OCI-LY7 (cell line): ENCODE measurements around the gene DGKD. TPM values are rescaled to one million over a fixed set of nuclear protein-coding genes. Genes with fewer than 3 reads are reported as not detected.

Experiments
- BruUV-seq: library from RNA; stranded (reverse); fragments of 400-500 nt; replicated peaks from 2 replicates; lab custom pipeline; 2021; lab: Mats Ljungman, UMichigan
- CTCF ChIA-PET: fragments of 300-600 bp; sonication (Branson Sonifier 250); formaldehyde crosslinking; loops from one replicate; lab custom pipeline; 2022; ENCODE audit warnings: antibody characterized with exemption; ENCODE audit not compliant: unreplicated experiment; lab: Charles Lee
- POLR2A ChIA-PET: fragments of 300-600 bp; sonication (Branson Sonifier 250); formaldehyde crosslinking; loops from one replicate; lab custom pipeline; 2022; ENCODE audit warnings: antibody characterized with exemption; lab: Charles Lee
- DNase-seq: peaks from one replicate; pipeline ENCODE4 v3.0.0-alpha.2; 2015; ENCODE audit warnings: low spot score
- H2AFZ ChIP-seq: fragments of 200-600 bp; sonication (generic), shearing (Covaris generic); 2 replicates; pipeline ENCODE4 v1.6.1; 2014; ENCODE audit warnings: mild to moderate bottlenecking, antibody characterized with exemption, low read length, moderate library complexity
- H3K27ac ChIP-seq: fragments of 200-600 bp; sonication (generic); 2 replicates; pipeline ENCODE4 v1.5.1; 2014; ENCODE audit warnings: mixed run types, low read depth, mild to moderate bottlenecking, moderate library complexity, low read length, inconsistent platforms; ENCODE audit not compliant: poor library complexity, severe bottlenecking
- H3K36me3 ChIP-seq: fragments of 200-600 bp; sonication (generic); 2 replicates; pipeline ENCODE4 v1.6.1; 2014; ENCODE audit warnings: mild to moderate bottlenecking, antibody characterized with exemption, low read length, moderate library complexity, mixed read lengths; ENCODE audit not compliant: insufficient read depth
- H3K4me1 ChIP-seq: fragments of 200-600 bp; sonication (generic); 2 replicates; pipeline ENCODE4 v1.5.1; 2014; ENCODE audit warnings: mild to moderate bottlenecking, low read length; ENCODE audit not compliant: insufficient read depth, poor library complexity, severe bottlenecking
- H3K4me2 ChIP-seq: fragments of 200-600 bp; sonication (generic); 2 replicates; pipeline ENCODE4 v1.6.1; 2014; ENCODE audit warnings: mild to moderate bottlenecking, low read length
- H3K4me3 ChIP-seq: fragments of 200-600 bp; sonication (generic); 2 replicates; pipeline ENCODE4 v1.5.1; 2014; ENCODE audit warnings: mild to moderate bottlenecking, low read depth, low read length; ENCODE audit not compliant: poor library complexity, severe bottlenecking
- H3K79me2 ChIP-seq: fragments of 200-600 bp; sonication (generic); 2 replicates; pipeline ENCODE4 v1.6.1; 2016; ENCODE audit warnings: low read depth, mild to moderate bottlenecking, low read length, moderate library complexity, mixed read lengths; ENCODE audit not compliant: insufficient read depth
- H3K9me2 ChIP-seq: fragments of 200-600 bp; sonication (generic); 2 replicates; pipeline ENCODE4 v1.6.1; 2016; ENCODE audit warnings: mild to moderate bottlenecking, low read length, mixed read lengths; ENCODE audit not compliant: insufficient read depth
- H3K9me3 ChIP-seq: fragments of 200-600 bp; sonication (generic); 2 replicates; pipeline ENCODE4 v1.6.1; 2014; ENCODE audit warnings: mild to moderate bottlenecking, mixed run types, low read length, mixed read lengths
- H4K20me1 ChIP-seq: fragments of 200-600 bp; sonication (generic); 2 replicates; pipeline ENCODE4 v1.6.1; 2014; ENCODE audit warnings: mild to moderate bottlenecking, antibody characterized with exemption, low read length, moderate library complexity, mixed read lengths; ENCODE audit not compliant: insufficient read depth
- EZH2phosphoT487 ChIP-seq: fragments of 200-600 bp; sonication (generic); IDR thresholded peaks from 2 replicates; pipeline ENCODE4 v1.6.1; 2018; ENCODE audit warnings: low read depth, borderline replicate concordance, mild to moderate bottlenecking, mixed run types, antibody characterized with exemption, low read length, moderate library complexity, mixed read lengths
- intact Hi-C: fragments of 100-400 bp; cut with micrococcal nuclease; formaldehyde crosslinking; loops from one replicate; pipeline ENCODE4 v1.10.0; 2022; ENCODE audit not compliant: unreplicated experiment
- total RNA-seq, 2 experiments: library from RNA; depleted of rRNA in 1 of 2; stranded (reverse); fragments of >200 nt in 1 of 2; shearing (Covaris generic) in 1 of 2; gene quantifications; 2 replicates each; pipeline ENCODE4 v1.2.3, GENCODE V29; 2014 to 2022
- TF ChIP-seq, protein P1 (sequence below): fragments of 200-600 bp; sonication (generic); conservative IDR thresholded peaks from 2 replicates; pipeline ENCODE4 v1.5.1; 2014; ENCODE audit warnings: mild to moderate bottlenecking, antibody characterized with exemption, low read length, moderate library complexity, mixed read lengths

Gene DGKD
- total RNA-seq, 2 experiments from 2014 or later = 62.9 to 271 TPM

DNA sequence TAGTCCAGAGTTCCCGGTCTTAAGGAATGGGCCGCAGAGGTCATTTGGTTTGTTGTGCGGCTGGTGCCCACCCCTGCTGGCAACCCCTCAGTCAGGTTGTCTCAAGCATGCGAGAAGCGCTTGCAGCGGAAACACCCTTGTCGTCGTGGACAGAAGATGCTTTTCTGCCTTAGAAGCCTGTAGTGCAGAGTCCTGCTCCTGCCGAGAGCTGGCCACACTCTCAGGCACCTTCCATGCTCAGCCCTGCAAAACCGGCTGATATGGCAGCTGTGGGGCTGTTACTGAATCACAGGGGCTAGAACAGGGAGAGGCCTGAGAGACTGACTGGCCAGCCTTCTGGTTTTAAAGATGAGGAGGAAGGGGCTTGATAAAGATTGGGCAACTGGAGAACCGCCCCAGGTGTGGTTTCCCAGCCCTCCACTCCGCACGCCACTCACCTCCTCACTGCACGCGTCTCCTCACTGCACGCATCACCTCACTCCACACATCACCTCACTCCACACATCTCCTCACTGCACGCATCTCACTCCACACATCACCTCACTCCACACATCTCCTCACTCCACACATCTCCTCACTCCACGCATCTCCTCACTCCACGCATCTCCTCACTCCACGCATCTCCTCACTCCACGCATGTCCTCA lies 108.7 kb downstream of the DGKD start:
- no peaks in the 10 kb centered on the region for H3K79me2 ChIP-seq
- no peak overlapping the region for H3K4me3 ChIP-seq
- H3K27ac ChIP-seq = no peak overlapping the region
- intact Hi-C loops = no loop called here
- ChIA-PET POLR2A (interaction anchor here (1.0 kb wide), 1 partner anchor 114 kb away, joined by 3 read pairs; no protein-coding TSS in a partner anchor), CTCF (no interaction called here)
- no peak overlapping the region for H2AFZ ChIP-seq
- H3K4me1 ChIP-seq = no peaks in the 10 kb centered on the region
- TF ChIP-seq, protein P1, sequence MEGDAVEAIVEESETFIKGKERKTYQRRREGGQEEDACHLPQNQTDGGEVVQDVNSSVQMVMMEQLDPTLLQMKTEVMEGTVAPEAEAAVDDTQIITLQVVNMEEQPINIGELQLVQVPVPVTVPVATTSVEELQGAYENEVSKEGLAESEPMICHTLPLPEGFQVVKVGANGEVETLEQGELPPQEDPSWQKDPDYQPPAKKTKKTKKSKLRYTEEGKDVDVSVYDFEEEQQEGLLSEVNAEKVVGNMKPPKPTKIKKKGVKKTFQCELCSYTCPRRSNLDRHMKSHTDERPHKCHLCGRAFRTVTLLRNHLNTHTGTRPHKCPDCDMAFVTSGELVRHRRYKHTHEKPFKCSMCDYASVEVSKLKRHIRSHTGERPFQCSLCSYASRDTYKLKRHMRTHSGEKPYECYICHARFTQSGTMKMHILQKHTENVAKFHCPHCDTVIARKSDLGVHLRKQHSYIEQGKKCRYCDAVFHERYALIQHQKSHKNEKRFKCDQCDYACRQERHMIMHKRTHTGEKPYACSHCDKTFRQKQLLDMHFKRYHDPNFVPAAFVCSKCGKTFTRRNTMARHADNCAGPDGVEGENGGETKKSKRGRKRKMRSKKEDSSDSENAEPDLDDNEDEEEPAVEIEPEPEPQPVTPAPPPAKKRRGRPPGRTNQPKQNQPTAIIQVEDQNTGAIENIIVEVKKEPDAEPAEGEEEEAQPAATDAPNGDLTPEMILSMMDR = no peak
- no peak for TF ChIP-seq EZH2phosphoT487
- no peak overlapping the region for H3K4me2 ChIP-seq
- H4K20me1 ChIP-seq = no peaks in the 10 kb centered on the region
- BruUV-seq = no TSS peak
- no peaks in the 10 kb centered on the region for H3K9me2 ChIP-seq
- H3K36me3 ChIP-seq = peaks cover 92% of the 10 kb centered on the region
- no peaks in the 10 kb centered on the region for H3K9me3 ChIP-seq
- no peak for DNase-seq

DNA sequence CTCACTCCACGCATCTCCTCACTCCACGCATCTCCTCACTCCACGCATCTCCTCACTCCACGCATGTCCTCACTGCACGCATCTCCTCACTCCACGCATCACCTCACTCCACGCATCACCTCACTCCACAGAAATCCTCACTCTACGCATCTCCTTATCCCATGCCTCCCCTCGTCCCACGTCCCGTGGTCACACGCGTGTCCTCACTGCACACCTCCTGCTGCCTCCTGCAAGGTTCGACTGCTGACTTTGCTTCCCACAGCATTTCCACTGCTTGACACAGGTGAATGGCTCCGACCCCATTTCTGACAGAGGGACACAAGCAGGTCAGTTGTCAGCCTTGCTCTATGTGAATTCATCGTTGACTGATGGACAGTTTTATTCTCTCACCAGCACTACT lies 109.3 kb downstream of the DGKD start:
- CTCF ChIA-PET = no interaction called here
- intact Hi-C loops = no loop called here
- H2AFZ ChIP-seq = no peak overlapping the region
- no peak overlapping the region for H3K27ac ChIP-seq
- no peak for TF ChIP-seq EZH2phosphoT487
- TF ChIP-seq, protein P1 = no peak
- H4K20me1 ChIP-seq = no peaks in the 10 kb centered on the region
- no peaks in the 10 kb centered on the region for H3K9me3 ChIP-seq
- POLR2A ChIA-PET = no interaction called here
- H3K79me2 ChIP-seq = no peaks in the 10 kb centered on the region
- no TSS peak for BruUV-seq
- H3K9me2 ChIP-seq = no peaks in the 10 kb centered on the region
- peaks cover 92% of the 10 kb centered on the region for H3K36me3 ChIP-seq
- no peaks in the 10 kb centered on the region for H3K4me1 ChIP-seq
- H3K4me3 ChIP-seq = no peak overlapping the region
- no peak for DNase-seq
- no peak overlapping the region for H3K4me2 ChIP-seq

DNA sequence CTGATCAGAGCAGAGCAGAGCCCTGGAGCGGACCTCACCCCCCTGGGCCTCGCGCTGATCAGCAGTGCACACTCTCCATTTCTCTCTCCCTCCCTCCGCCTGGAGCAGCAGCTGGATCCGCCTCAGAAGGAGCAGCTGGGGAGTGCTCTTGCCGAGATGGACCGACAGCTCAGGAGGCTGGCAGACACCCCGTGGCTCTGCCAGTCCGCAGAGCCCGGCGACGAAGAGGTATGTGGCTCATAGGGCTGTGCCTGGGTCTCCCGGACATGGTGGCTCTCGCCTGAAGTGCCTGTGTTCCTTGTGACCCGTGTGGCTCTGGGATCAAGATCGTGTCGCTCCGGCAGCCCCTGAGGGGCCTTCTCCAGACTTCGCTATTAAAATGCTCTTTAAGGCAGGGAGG lies 109.8 kb downstream of the DGKD start:
- ChIA-PET POLR2A (no interaction called here), CTCF (no interaction called here)
- intact Hi-C loops = no loop called here
- H3K9me3 ChIP-seq = no peaks in the 10 kb centered on the region
- H3K27ac ChIP-seq = no peak overlapping the region
- H4K20me1 ChIP-seq = no peaks in the 10 kb centered on the region
- H3K9me2 ChIP-seq = no peaks in the 10 kb centered on the region
- no peaks in the 10 kb centered on the region for H3K79me2 ChIP-seq
- BruUV-seq = no TSS peak
- TF ChIP-seq, protein P1 = no peak
- TF ChIP-seq EZH2phosphoT487 = no peak
- H2AFZ ChIP-seq = no peak overlapping the region
- H3K4me3 ChIP-seq = no peak overlapping the region
- H3K36me3 ChIP-seq = peaks cover 92% of the 10 kb centered on the region
- no peak for DNase-seq
- no peak overlapping the region for H3K4me2 ChIP-seq
- no peaks in the 10 kb centered on the region for H3K4me1 ChIP-seq
